Sigmoid colon (tissue), 7 donors: ENCODE measurements around the gene ARHGEF17. TPM values are rescaled to one million over a fixed set of nuclear protein-coding genes. Genes with fewer than 3 reads are reported as not detected.

ENCODE experiments used
- DNase-seq: peaks from one replicate; pipeline ENCODE4 v3.0.0-alpha.2; 2019
- H3K27ac ChIP-seq, 4 donors: fragments of 200-600 bp; sonication (generic); one replicate each; pipeline ENCODE4 v1.5.1; 2016 to 2019; ENCODE audit warnings: mild to moderate bottlenecking in 1 of 4
- H3K27me3 ChIP-seq, 3 donors: fragments of 200-600 bp; sonication (generic); one replicate each; pipeline ENCODE4 v1.5.1; 2019; ENCODE audit warnings: mild to moderate bottlenecking in 1 of 3
- H3K36me3 ChIP-seq, 4 donors: fragments of 200-600 bp; sonication (generic); one replicate each; pipeline ENCODE4 v1.5.1; 2016 to 2019
- H3K4me1 ChIP-seq, 4 donors: fragments of 200-600 bp; sonication (generic); one replicate each; pipeline ENCODE4 v1.5.1; 2017 to 2019
- H3K4me3 ChIP-seq, 4 donors: fragments of 200-600 bp; sonication (generic); one replicate each; pipeline ENCODE4 v1.5.1; 2017 to 2019; ENCODE audit warnings: mild to moderate bottlenecking in 2 of 4, moderate library complexity in 1 of 4
- H3K9me3 ChIP-seq, 4 donors: fragments of 200-600 bp in 3 of 4; sonication (generic) in 3 of 4; one replicate each; pipeline versions ENCODE4 v1.5.1 to v1.6.1; 2013 to 2019
- EP300 ChIP-seq, 4 donors: sonication (generic); formaldehyde crosslinking; IDR thresholded peaks; one replicate each; pipeline ENCODE4 v1.6.1; 2017; ENCODE audit warnings: antibody characterized with exemption in 4 of 4
- POLR2A ChIP-seq, 2 donors: fragments of 450-650 bp; IDR thresholded peaks; one replicate each; pipeline ENCODE4 v1.6.1; 2016; ENCODE audit warnings: antibody characterized with exemption in 2 of 2, mild to moderate bottlenecking in 2 of 2, moderate library complexity in 2 of 2
- POLR2AphosphoS5 ChIP-seq, 4 donors: sonication (generic); formaldehyde crosslinking; IDR thresholded peaks; one replicate each; pipeline ENCODE4 v1.6.1; 2017; ENCODE audit warnings: antibody characterized with exemption in 4 of 4
- WGBS, 2 donors: extraction: QIAGEN DNeasy Blood & Tissue Kit; methylation state at CpG; one replicate each; pipeline ENCODE4 v1.1.7; 2013; 5-methylcytosine and 5-hydroxymethylcytosine counted together
- intact Hi-C: fragments of 100-400 bp; cut with DNase I; formaldehyde crosslinking; loops from one replicate; pipeline ENCODE4 v1.15.1; 2023
- polyA plus RNA-seq, 3 donors: library from polyadenylated mRNA; stranded (reverse); fragments of 200-250 nt; gene quantifications; one replicate each; pipeline ENCODE4 v1.2.3, GENCODE V29; 2013
- total RNA-seq, 4 donors: library from RNA; depleted of rRNA; stranded (reverse); fragments of >200 nt; gene quantifications; one replicate each; pipeline ENCODE4 v1.1.0, GENCODE V29; 2016
- TF ChIP-seq, protein P1 (sequence below), 4 experiments: fragments of 450-650 bp in 3 of 4; fragments of 200-600 bp in 1 of 4; IDR thresholded peaks; one replicate each; pipeline ENCODE4 v1.5.1; 2016 to 2019; ENCODE audit warnings: antibody characterized with exemption in 4 of 4, mild to moderate bottlenecking in 3 of 4, moderate library complexity in 2 of 4
- donor health status: healthy with polysubstance abuse.
- donor health status: Bipolar disorder and iron deficiency.
- donor health status: healthy.

Gene ARHGEF17
- total and polyA plus RNA-seq, 7 donors = 1.8 to 104 (median 38.2) TPM

DNA sequence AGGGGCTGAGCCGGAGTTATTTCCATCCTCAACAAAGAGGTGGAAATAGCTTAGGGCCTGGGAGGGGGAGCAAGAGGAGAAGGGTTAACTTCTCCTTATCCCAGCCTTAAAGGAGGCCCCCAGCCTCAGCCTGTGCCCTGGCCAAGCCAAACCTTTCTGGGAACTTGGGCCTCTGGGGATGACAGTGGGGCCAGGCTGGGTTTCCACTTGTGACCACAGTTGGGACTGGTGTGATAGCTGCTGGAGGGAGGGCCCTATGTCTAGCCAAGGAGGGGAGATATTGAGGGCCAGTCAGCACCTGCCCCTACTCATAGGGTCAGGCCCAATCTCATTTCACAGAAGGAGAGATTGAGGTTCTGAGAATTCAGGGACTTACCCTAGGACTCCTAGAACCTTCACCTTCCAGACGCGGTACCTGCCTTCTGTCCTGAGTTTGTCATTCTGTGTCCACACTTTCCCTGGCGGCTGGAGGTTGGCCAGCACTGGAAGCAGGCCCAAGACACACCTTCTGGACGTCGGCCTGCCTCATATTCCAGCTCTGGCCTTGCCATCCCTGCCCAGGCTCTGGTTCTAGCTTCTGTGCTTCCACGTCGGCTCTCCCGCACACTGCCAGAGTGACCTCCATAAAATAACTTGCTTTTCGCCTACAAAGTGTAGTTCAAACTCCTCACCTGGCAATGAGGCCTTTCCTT, 71.3 kb downstream of the ARHGEF17 start:
- no peaks in the 10 kb centered on the region for H3K27me3 ChIP-seq
- H3K27ac ChIP-seq = no peak overlapping the region
- WGBS, 2 donors = 51 to 78% methylated on average over 10 of the region's 10 CpGs
- TF ChIP-seq, protein P1, sequence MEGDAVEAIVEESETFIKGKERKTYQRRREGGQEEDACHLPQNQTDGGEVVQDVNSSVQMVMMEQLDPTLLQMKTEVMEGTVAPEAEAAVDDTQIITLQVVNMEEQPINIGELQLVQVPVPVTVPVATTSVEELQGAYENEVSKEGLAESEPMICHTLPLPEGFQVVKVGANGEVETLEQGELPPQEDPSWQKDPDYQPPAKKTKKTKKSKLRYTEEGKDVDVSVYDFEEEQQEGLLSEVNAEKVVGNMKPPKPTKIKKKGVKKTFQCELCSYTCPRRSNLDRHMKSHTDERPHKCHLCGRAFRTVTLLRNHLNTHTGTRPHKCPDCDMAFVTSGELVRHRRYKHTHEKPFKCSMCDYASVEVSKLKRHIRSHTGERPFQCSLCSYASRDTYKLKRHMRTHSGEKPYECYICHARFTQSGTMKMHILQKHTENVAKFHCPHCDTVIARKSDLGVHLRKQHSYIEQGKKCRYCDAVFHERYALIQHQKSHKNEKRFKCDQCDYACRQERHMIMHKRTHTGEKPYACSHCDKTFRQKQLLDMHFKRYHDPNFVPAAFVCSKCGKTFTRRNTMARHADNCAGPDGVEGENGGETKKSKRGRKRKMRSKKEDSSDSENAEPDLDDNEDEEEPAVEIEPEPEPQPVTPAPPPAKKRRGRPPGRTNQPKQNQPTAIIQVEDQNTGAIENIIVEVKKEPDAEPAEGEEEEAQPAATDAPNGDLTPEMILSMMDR (IDR thresholded peaks at IDR 0.05) = no peak
- TF ChIP-seq POLR2A (IDR thresholded peaks at IDR 0.05) (no peak), POLR2AphosphoS5 (IDR thresholded peaks at IDR 0.05) (no peak), EP300 (IDR thresholded peaks at IDR 0.05) (no peak)
- no peaks in the 10 kb centered on the region for H3K9me3 ChIP-seq
- intact Hi-C loops = no loop called here
- H3K4me3 ChIP-seq = no peak overlapping the region
- no peak for DNase-seq
- peaks cover 0 to 32% (median 22%) of the 10 kb centered on the region in 4 donors for H3K4me1 ChIP-seq
- no peaks in the 10 kb centered on the region for H3K36me3 ChIP-seq

GRCh38 chr11:73380331-73380730, 72.3 kb downstream of the ARHGEF17 start:
- TF ChIP-seq POLR2AphosphoS5 (IDR thresholded peaks at IDR 0.05) = no peak
- no peak for TF ChIP-seq EP300 (IDR thresholded peaks at IDR 0.05)
- TF ChIP-seq, protein P1 (IDR thresholded peaks at IDR 0.05) = no peak
- TF ChIP-seq POLR2A (IDR thresholded peaks at IDR 0.05) = no peak
- Histone ChIP-seq H3K27me3 (no peaks in the 10 kb centered on the region), H3K4me1 (peaks cover 0 to 32% (median 22%) of the 10 kb centered on the region in 4 donors), H3K4me3 (no peak overlapping the region), H3K36me3 (no peaks in the 10 kb centered on the region), H3K9me3 (no peaks in the 10 kb centered on the region), H3K27ac (peak overlapping the region in 1 of 4 donors; percentile 25)
- 82 to 89% methylated on average over 7 of the region's 7 CpGs for WGBS, 2 donors
- DNase-seq = no peak
- intact Hi-C loops = no loop called here

GRCh38 chr11:73380897-73381410, 72.9 kb downstream of the ARHGEF17 start:
- 94% methylated on average over 4 of the region's 4 CpGs for WGBS, 2 donors
- Histone ChIP-seq H3K27ac (peak overlapping the region in 1 of 4 donors; percentile 8), H3K36me3 (no peaks in the 10 kb centered on the region), H3K4me3 (no peak overlapping the region), H3K27me3 (no peaks in the 10 kb centered on the region), H3K9me3 (no peaks in the 10 kb centered on the region), H3K4me1 (peaks cover 0 to 28% (median 20%) of the 10 kb centered on the region in 4 donors)
- DNase-seq = no peak
- no peak for TF ChIP-seq POLR2A (IDR thresholded peaks at IDR 0.05)
- no peak for TF ChIP-seq EP300 (IDR thresholded peaks at IDR 0.05)
- TF ChIP-seq POLR2AphosphoS5 (IDR thresholded peaks at IDR 0.05) = no peak
- TF ChIP-seq, protein P1 (IDR thresholded peaks at IDR 0.05) = no peak
- intact Hi-C loops = no loop called here

DNA sequence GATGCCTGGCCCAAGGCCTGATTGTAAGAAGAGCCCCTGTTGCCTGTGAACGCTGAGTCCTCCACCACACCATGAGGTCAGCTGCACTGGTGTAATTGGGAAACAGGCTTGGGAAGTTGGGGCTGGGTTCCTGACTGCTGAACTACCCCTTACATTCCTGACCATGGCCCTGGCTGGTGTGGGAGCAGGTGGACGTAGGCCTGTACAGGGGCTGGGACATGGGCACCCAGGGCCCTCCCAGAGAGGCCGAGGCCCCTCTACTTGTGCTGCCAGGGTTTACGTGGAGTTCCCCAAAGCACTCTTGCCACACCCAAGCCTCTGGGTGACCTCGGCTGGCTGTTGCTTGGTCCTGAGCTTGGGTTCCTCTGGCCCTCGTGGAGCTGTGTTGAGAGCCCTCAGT, 73.5 kb downstream of the ARHGEF17 start:
- 73 to 81% methylated on average over 6 of the region's 6 CpGs for whole genome bisulfite sequencing, 2 donors
- TF ChIP-seq POLR2AphosphoS5 (IDR thresholded peaks at IDR 0.05) = no peak
- TF ChIP-seq EP300 (IDR thresholded peaks at IDR 0.05) = no peak
- no peak for TF ChIP-seq POLR2A (IDR thresholded peaks at IDR 0.05)
- no peak for DNase-seq
- H3K27me3 ChIP-seq = no peaks in the 10 kb centered on the region
- peaks cover 0 to 25% (median 17%) of the 10 kb centered on the region in 4 donors for H3K4me1 ChIP-seq
- intact Hi-C loops = no loop called here
- no peaks in the 10 kb centered on the region for H3K9me3 ChIP-seq
- H3K27ac ChIP-seq = peak overlapping the region in 1 of 4 donors; percentile 8
- no peak overlapping the region for H3K4me3 ChIP-seq
- H3K36me3 ChIP-seq = no peaks in the 10 kb centered on the region

- no peak for TF ChIP-seq POLR2A (IDR thresholded peaks at IDR 0.05)
- no peak for TF ChIP-seq EP300 (IDR thresholded peaks at IDR 0.05)
- TF ChIP-seq, protein P1 (IDR thresholded peaks at IDR 0.05) = no peak
- WGBS, 2 donors = 91 to 95% methylated on average over 7 of the region's 7 CpGs
- Histone ChIP-seq H3K36me3 (no peaks in the 10 kb centered on the region), H3K4me3 (no peak overlapping the region), H3K27me3 (no peaks in the 10 kb centered on the region), H3K27ac (no peak overlapping the region), H3K4me1 (peaks cover 0 to 19% (median 11%) of the 10 kb centered on the region in 4 donors), H3K9me3 (no peaks in the 10 kb centered on the region)
- intact Hi-C loops = no loop called here
- DNase-seq = no peak
Measured at GRCh38 chr11:73382183-73382582, 74.1 kb downstream of the ARHGEF17 start.
